Glutamatergic neuron (in vitro differentiated cells): ENCODE measurements around the gene RAMAC. TPM values are rescaled to one million over a fixed set of nuclear protein-coding genes. Genes with fewer than 3 reads are reported as not detected.

Source experiments
- DNase-seq: peaks from one replicate; pipeline ENCODE4 v3.0.0; 2022
- H3K27ac Mint-ChIP-seq: one replicate; pipeline ENCODE4 v1.8.0; 2020; ENCODE audit warnings: mild to moderate bottlenecking, mixed read lengths, inconsistent platforms; ENCODE audit not compliant: unreplicated experiment
- H3K27me3 Mint-ChIP-seq: one replicate; pipeline ENCODE4 v1.8.0; 2020; ENCODE audit warnings: mild to moderate bottlenecking, moderate library complexity, mixed read lengths, inconsistent platforms; ENCODE audit not compliant: unreplicated experiment
- H3K36me3 Mint-ChIP-seq: one replicate; pipeline ENCODE4 v1.8.0; 2020; ENCODE audit warnings: mild to moderate bottlenecking, mixed read lengths, inconsistent platforms; ENCODE audit not compliant: unreplicated experiment
- H3K4me1 Mint-ChIP-seq: one replicate; pipeline ENCODE4 v1.8.0; 2020; ENCODE audit warnings: mild to moderate bottlenecking, low read depth, mixed read lengths, inconsistent platforms; ENCODE audit not compliant: unreplicated experiment
- H3K4me3 Mint-ChIP-seq: one replicate; pipeline ENCODE4 v1.8.0; 2020; ENCODE audit warnings: mild to moderate bottlenecking, mixed read lengths, inconsistent platforms; ENCODE audit not compliant: unreplicated experiment
- H3K9me3 Mint-ChIP-seq: one replicate; pipeline ENCODE4 v1.8.0; 2020; ENCODE audit warnings: mild to moderate bottlenecking, moderate library complexity, mixed read lengths, inconsistent platforms; ENCODE audit not compliant: unreplicated experiment
- CTCF ChIP-seq: fragments of 200-600 bp; sonication (generic); IDR thresholded peaks from one replicate; pipeline ENCODE4 v1.5.0; 2021; ENCODE audit not compliant: partially characterized antibody, unreplicated experiment
- total RNA-seq: library from RNA; stranded (reverse); fragmentation: NEBNext Ultra II Directional; extraction: Animal tissue kit (Norgen Biotek cat#: 25700); gene quantifications from one replicate; pipeline ENCODE4 v1.2.1, GENCODE V29; 2021; ENCODE audit not compliant: unreplicated experiment

Gene RAMAC
- total RNA-seq, 1 donor from 2014 or later = 38.2 TPM

DNA sequence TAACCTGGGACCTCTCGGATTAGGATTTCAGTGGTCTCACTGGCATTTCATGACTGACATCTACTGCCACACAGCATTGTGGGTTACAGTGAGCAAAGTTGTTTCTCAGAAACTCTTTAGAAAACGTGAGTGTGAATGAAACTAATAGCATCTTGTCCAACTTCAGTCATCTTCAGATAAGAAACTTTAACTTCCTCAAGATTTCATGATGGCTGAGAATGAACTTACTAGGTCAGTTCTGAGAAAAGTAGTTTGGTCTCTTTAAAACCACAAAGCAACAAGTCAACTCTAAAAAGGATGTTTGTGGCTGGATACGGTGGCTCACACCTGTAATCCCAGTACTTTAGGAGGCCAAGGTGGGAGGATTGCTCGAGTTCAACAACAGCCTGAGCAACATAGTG lies 19.3 kb upstream of the RAMAC start:
- Mint-ChIP-seq H3K9me3 (no peaks in the 10 kb centered on the region), H3K36me3 (no peaks in the 10 kb centered on the region), H3K27ac (no peak overlapping the region), H3K4me1 (no peaks in the 10 kb centered on the region), H3K4me3 (no peak overlapping the region), H3K27me3 (no peaks in the 10 kb centered on the region)
- TF ChIP-seq CTCF = no peak
- no peak for DNase-seq

GRCh38 chr15:82968066-82968465 lies 17.9 kb upstream of the RAMAC start:
- no peak overlapping the region for H3K27ac Mint-ChIP-seq

DNA sequence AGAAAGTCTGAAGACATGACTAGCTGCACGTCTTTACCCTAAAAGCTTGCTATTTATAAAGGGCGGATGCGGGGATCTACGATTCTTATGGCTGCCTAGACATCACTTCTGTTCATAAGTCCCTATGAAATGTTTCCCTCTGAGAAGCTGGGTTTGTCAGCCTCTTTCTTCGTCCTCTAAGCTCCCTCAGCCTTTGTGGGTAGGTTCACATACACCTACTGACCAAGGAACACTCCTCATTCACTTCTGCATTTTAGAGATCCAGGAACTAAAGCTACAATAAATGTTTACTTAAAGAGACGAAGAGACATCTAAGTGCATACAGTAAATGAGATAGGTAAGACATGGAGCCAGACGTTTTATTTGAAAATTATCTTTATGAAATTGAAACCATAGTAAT lies 16.7 kb upstream of the RAMAC start:
- no peak for DNase-seq
- no peaks in the 10 kb centered on the region for H3K27me3 Mint-ChIP-seq
- H3K27ac Mint-ChIP-seq = no peak overlapping the region
- no peaks in the 10 kb centered on the region for H3K9me3 Mint-ChIP-seq
- no peak overlapping the region for H3K4me3 Mint-ChIP-seq
- no peak for TF ChIP-seq CTCF
- no peaks in the 10 kb centered on the region for H3K4me1 Mint-ChIP-seq
- H3K36me3 Mint-ChIP-seq = no peaks in the 10 kb centered on the region

More at GRCh38 chr15:82968066-82968465, 17.9 kb upstream of the RAMAC start:
- no peak for DNase-seq
- Mint-ChIP-seq H3K9me3 (no peaks in the 10 kb centered on the region), H3K4me3 (no peak overlapping the region), H3K4me1 (no peaks in the 10 kb centered on the region), H3K36me3 (no peaks in the 10 kb centered on the region), H3K27me3 (no peaks in the 10 kb centered on the region)
- TF ChIP-seq CTCF = no peak

- no peaks in the 10 kb centered on the region for H3K36me3 Mint-ChIP-seq
- no peak overlapping the region for H3K4me3 Mint-ChIP-seq
- no peaks in the 10 kb centered on the region for H3K27me3 Mint-ChIP-seq
- DNase-seq = no peak
- no peak overlapping the region for H3K27ac Mint-ChIP-seq
- no peak for TF ChIP-seq CTCF
- no peaks in the 10 kb centered on the region for H3K4me1 Mint-ChIP-seq
- no peaks in the 10 kb centered on the region for H3K9me3 Mint-ChIP-seq
These were observed 15.8 kb upstream of the RAMAC start for GRCh38 chr15:82970078-82970686.

DNA sequence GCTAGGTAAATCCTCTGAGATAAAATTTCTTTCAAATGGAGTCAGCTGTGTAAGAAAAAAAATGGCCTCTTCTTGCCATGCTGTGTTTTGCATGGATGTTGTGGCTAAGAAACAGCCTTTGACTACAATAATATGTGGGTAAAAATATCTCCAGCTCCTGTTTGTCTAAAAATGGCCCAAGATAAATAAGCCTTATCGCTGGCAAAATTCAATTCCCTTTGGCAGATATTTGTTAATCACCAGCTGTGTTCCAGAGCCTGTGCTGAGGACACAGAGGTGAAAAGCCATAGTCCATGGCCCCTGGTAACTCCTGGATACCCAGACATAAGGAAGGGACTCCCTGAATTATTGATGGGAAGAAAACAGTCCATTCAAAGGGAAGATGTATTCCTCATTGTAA lies 15.3 kb upstream of the RAMAC start:
- TF ChIP-seq CTCF = no peak
- H3K27me3 Mint-ChIP-seq = no peaks in the 10 kb centered on the region
- H3K36me3 Mint-ChIP-seq = no peaks in the 10 kb centered on the region
- no peaks in the 10 kb centered on the region for H3K9me3 Mint-ChIP-seq
- no peak overlapping the region for H3K27ac Mint-ChIP-seq
- H3K4me1 Mint-ChIP-seq = no peaks in the 10 kb centered on the region
- H3K4me3 Mint-ChIP-seq = no peak overlapping the region
- no peak for DNase-seq
